HG02973 (cell line): ENCODE results near the gene WNT3A.

Experiments used
- ATAC-seq: cut with Tn5 transposase; IDR thresholded peaks from one replicate; pipeline ENCODE4 v1.9.1; 2021; ENCODE audit warnings: moderate library complexity; ENCODE audit not compliant: unreplicated experiment

The WNT3A gene

DNA sequence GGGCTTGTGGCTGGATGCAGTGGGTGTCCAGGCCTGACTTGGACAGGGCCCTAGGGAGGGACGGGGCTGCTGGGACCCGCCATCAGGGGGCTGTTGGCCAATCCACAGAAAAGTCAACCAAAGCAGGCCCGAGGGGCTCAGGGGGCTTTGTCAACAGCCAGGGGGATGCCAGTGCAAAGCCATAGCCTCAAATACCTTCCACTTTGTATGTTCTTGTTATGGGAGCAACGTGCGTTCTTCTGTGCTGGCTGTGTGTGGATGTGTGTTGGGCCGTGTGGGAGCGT, 40.3 kb downstream of the WNT3A start:
- ATAC-seq = no peak

DNA sequence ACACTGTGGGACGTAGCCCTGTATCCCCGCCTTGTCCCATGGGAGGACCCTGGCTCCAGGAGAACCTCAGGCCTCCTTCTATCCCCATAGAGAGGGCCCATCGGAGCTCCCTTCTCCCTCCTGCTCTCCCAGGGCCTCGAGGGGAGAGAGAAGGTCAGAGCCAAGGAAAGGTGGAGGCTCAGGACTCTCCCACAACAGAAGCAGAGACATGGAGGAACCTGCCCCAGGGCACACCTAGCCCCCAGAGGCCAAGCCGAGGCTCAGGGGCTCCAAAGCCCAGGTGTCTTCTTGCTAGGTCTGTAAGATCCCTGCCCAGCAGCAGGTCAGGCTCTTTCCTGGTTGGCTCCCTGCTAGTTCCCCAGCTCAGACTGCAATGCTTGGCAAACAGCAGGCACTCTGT, 41.3 kb downstream of the WNT3A start:
- ATAC-seq = no peak

DNA sequence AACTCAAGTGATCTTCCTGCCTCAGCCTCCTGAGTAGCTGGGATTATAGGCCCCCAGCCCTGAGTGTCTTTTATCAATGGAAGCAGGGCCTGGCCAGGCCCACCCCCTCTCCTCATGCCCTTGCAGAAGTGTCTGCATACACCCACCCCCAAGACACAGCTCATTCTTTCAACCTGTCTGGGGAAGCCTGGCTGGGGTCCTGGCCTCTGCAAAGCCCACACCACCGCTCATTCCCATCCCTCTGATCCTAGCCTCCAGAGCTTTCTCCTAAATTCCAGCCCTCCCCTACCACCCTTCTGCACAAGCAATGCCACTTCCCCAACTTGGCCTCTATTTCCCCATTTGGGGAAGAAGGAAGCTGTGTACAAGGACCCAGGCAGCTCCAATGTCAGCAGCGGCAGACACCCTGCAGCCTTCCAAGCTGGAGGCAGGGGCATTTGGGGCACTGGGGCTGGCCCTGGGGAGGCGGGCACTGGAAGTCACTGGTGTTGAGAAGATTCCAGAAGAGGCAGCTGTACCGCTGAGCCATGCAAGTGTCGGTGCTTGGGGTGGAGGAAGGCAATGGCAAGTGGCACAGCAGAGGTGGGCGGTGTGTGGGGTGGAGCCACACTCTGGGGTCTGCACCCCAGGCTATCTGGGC, 42.0 kb downstream of the WNT3A start:
- no peak for ATAC-seq

GRCh38 chr1:228050571-228051231, 43.9 kb downstream of the WNT3A start:
- ATAC-seq = no peak

- ATAC-seq = no peak
Measured at GRCh38 chr1:228058172-228058948, 51.6 kb downstream of the WNT3A start.

- ATAC-seq = no peak
Measured at GRCh38 chr1:228058949-228059633, 52.3 kb downstream of the WNT3A start.

- ATAC-seq = no peak
Measured at GRCh38 chr1:228059634-228060457, 53.0 kb downstream of the WNT3A start.

DNA sequence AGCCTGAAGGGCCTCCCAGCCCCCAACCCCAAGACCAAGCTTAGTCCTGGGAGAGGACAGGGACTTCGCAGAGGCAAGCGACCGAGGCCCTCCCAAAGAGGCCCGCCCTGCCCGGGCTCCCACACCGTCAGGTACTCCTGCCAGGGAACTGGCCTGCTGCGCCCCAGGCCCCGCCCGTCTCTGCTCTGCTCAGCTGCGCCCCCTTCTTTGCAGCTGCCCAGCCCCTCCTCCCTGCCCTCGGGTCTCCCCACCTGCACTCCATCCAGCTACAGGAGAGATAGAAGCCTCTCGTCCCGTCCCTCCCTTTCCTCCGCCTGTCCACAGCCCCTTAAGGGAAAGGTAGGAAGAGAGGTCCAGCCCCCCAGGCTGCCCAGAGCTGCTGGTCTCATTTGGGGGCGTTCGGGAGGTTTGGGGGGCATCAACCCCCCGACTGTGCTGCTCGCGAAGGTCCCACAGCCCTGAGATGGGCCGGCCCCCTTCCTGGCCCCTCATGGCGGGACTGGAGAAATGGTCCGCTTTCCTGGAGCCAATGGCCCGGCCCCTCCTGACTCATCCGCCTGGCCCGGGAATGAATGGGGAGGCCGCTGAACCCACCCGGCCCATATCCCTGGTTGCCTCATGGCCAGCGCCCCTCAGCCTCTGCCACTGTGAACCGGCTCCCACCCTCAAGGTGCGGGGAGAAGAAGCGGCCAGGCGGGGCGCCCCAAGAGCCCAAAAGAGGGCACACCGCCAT, 53.8 kb downstream of the WNT3A start:
- ATAC-seq = no peak

GRCh38 chr1:228061411-228062084, 54.8 kb downstream of the WNT3A start:
- ATAC-seq = no peak

GRCh38 chr1:228062085-228062791, 55.4 kb downstream of the WNT3A start:
- no peak for ATAC-seq

GRCh38 chr1:228062812-228063211, 56.0 kb downstream of the WNT3A start:
- no peak for ATAC-seq

DNA sequence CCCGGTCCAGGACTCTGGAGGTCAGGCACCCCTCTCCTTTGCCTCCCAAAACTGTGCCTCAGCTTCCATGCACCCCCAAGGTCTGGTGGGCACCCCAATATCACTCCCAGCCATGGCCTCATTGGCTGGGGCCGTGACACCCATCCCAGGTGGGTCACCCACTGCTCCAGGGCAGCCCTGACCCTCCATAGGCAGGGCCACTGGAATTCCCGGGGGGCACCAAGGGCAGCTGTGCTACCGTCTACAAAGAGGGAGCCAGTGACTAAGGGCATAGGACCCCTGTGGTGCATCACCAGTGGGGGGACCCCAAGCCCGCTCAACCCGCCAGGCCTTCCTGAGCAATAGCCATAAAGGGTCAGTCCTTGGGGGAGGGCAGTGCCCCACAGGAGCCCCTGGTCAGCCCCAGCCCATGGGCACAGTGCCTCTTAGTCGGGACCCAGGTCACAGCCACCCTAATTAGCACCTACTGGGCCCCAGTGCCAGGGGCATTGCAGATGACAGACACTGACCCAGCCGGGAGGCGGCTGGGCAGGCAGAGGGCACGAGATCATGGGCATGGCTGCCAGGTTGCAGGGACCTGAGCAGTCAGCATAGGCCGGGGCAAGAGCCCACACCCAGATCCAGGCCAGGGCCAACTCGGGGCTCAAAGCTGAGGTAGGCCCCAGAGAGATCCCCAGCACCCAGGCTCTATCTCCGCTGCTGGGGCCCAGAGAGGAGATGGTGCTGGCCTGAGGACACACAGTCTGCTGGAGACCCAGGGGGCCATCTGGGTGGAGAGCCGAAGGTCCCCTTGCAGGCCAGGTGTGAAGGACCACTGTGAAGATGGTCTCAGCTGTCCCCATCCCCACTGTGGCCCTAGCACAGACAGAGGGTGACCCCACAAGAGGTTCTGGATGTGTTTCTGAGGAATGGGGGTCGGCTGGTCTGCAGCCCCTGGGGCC, 56.7 kb downstream of the WNT3A start:
- ATAC-seq = no peak

GRCh38 chr1:228064296-228064695, 57.5 kb downstream of the WNT3A start:
- ATAC-seq = no peak

DNA sequence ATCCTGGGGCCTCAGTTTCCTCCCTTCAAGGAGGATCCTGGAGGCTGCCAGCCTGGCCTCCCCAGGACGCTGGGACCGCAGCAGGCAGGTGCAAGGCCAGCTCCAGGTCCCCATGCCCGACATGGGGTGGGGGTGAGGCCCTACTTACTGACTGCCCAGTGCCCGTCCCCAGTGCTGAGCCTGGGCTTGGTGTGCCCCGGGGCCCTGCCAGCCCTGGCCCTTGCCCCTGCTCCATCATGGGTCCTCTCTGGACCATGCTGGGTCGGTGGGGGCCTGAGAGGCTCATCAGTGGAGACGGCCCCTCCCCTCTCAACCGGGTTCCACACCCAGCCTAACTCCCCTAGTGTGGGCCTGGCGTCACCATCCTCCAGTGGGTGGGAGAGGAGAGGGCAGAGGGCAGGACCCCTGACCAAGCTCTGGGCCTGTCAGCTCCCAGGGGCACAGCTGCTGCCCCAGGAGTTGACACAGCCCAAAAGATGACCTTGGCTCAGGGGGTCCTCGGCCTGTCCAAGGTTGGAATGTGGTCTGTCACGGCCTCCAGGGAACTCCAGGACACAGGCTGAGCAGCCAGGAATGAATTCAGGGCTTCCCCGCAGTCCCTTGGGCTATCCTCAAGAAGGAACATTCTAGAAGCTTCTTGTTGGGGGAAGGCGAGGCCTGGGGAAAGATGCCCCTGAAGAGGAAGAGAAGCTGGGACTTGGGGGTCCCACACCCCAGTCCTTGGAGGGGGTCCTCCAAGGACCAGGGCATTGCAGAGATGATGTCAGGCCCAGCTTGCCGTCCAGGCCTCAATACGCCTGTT, 58.1 kb downstream of the WNT3A start:
- no peak for ATAC-seq

GRCh38 chr1:228065543-228066347, 58.9 kb downstream of the WNT3A start:
- no peak for ATAC-seq

GRCh38 chr1:228066416-228066815, 59.6 kb downstream of the WNT3A start:
- no peak for ATAC-seq
